Umbilical cord (tissue), 2 donors: Measurements from ENCODE around the gene ME3. TPM values are rescaled to one million over a fixed set of nuclear protein-coding genes. Genes with fewer than 3 reads are reported as not detected.
"Not testable (repeated sequence)": the region's sequence is repeated elsewhere in the genome, so short reads cannot be mapped to it uniquely, and the experiment has no call there.

ENCODE experiments used
- DNase-seq: peaks from one replicate; pipeline ENCODE4 v3.0.0-alpha.2; 2015; ENCODE audit warnings: low spot score
- total RNA-seq: library from RNA; depleted of rRNA; stranded (reverse); fragments of >200 nt; gene quantifications from one replicate; pipeline ENCODE4 v1.2.3, GENCODE V29; 2014; ENCODE audit warnings: low replicate concordance; ENCODE audit not compliant: insufficient read depth

ME3 gene
- total RNA-seq, 1 donor from 2014 or later: 37.6 TPM

- not testable (repeated sequence) for DNase-seq
These were observed 109.6 kb downstream of the ME3 start for GRCh38 chr11:86562842-86563241.

- DNase-seq: peak; percentile 88
These were observed 113.0 kb downstream of the ME3 start for GRCh38 chr11:86559311-86559945.

- DNase-seq: no peak
These were observed 113.6 kb downstream of the ME3 start for GRCh38 chr11:86558841-86559240.

- no peak for DNase-seq
These were observed 114.2 kb downstream of the ME3 start for GRCh38 chr11:86558207-86558606.

GRCh38 chr11:86555866-86556265 lies 116.5 kb downstream of the ME3 start:
- DNase-seq: no peak

GRCh38 chr11:86555401-86555800 lies 117.0 kb downstream of the ME3 start:
- no peak for DNase-seq

- no peak for DNase-seq
These were observed 119.2 kb downstream of the ME3 start for GRCh38 chr11:86553265-86553664.

- peak; percentile 43 for DNase-seq
These were observed 120.9 kb downstream of the ME3 start for GRCh38 chr11:86551288-86552092.

GRCh38 chr11:86550757-86551156 lies 121.7 kb downstream of the ME3 start:
- no peak for DNase-seq

- DNase-seq: peak; percentile 74
These were observed 124.0 kb downstream of the ME3 start for GRCh38 chr11:86548271-86548917.

- no peak for DNase-seq
These were observed 124.7 kb downstream of the ME3 start for GRCh38 chr11:86547727-86548126.

- DNase-seq: not testable (repeated sequence)
These were observed 131.1 kb downstream of the ME3 start for GRCh38 chr11:86541299-86541698.

GRCh38 chr11:86538223-86538548 lies 134.2 kb downstream of the ME3 start:
- DNase-seq: no peak

- no peak for DNase-seq
These were observed 134.7 kb downstream of the ME3 start for GRCh38 chr11:86537541-86538222.

GRCh38 chr11:86535773-86536172 lies 136.6 kb downstream of the ME3 start:
- no peak for DNase-seq

GRCh38 chr11:86524620-86525352 lies 147.6 kb downstream of the ME3 start:
- peak; percentile 64 for DNase-seq

GRCh38 chr11:86523738-86524619 lies 148.4 kb downstream of the ME3 start:
- peak; percentile 76 for DNase-seq

- DNase-seq: not testable (repeated sequence)
These were observed 149.9 kb downstream of the ME3 start for GRCh38 chr11:86522512-86522911.

- peak; percentile 82 for DNase-seq
These were observed 153.1 kb downstream of the ME3 start for GRCh38 chr11:86519064-86519911.
